ENCODE results near the gene SLC27A5.
"Not testable (repeated sequence)": the region's sequence is repeated elsewhere in the genome, so short reads cannot be mapped to it uniquely, and the experiment has no call there.

The SLC27A5 gene

DNA sequence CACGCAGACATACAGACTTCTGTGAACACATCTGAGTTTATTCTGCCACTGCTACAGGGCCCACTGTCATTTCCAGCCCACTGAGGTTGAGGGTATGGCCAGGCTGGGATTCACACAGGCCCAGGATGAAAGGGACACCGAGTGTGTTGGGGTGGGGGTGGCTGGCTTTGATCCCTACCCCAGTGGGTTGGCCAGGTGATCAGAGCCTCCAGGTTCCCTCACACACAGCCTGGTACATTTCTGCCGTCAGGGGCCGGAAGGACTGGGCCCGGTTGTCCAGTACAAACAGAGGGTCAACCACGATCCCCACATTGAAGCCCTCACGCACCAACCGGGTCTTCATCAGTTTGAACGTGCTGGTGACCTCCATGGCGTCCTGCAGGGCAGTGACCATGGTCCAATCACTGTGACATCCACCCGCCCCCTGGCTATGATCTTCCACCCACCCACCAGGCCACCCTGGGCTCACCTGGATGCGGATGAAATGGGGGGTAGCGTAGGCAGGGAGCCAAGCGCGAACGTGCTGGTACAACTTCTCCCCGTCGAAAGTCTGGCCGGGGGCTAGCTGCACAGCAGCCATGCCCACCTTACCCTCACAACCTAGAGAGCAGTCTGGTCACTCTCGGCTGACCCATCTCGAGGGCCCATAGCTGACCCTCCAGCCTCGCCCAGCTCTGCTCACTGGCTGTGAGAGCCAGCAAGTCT lies 13.3 kb downstream of the SLC27A5 start:
- no peak for DNase-seq (ENCODE audit: low read depth in 2 of 2)

DNA sequence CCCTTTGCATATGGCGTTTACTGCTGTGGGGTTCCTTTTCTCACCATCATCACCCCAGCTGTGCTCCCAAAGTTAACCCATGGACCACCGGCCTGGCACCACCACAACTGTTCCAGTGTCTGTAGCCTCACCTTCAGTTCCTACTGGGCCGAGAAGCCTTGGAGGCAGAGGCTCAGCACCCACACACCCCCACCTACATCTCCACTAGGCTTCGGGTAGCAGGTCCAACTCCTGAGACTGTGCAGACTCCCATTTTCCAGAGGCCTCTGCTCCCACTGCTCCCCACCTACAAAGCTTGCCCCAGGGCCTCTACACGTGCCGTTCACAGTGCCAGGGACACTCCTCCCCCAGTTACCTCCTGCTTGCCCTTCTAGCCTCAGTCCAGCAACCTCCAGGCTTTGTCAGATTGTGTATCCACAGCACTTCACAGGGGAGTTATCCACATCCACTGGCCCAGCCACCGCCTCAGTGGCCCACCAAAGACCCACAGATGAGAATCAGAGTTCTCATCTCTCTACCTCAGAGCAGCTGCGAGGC lies 14.1 kb downstream of the SLC27A5 start:
- DNase-seq (ENCODE audit: low read depth in 2 of 2): no peak

GRCh38 chr19:58492265-58492664 lies 19.5 kb downstream of the SLC27A5 start:
- DNase-seq (ENCODE audit: low read depth in 2 of 2): no peak

DNA sequence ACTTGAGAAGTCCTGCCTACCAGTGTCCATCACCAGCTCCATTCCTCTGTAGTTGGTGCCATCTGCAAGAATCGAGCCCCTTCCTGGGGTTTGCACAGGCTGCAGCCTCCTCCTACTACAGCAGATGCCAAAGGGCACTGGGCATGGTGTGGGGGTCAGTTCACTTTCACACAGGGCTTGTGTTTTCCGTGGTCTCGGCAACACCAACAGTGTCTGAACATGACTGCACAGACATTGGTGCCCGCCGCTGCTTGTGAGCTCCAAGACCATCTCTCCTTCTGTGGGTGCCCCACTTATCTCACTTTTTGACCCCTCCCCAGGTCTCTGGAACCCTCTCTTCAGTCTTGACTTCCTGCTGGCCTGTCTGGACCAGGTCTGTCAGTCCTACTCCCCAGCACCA lies 20.4 kb downstream of the SLC27A5 start:
- DNase-seq (ENCODE audit: low read depth in 2 of 2): no peak

DNA sequence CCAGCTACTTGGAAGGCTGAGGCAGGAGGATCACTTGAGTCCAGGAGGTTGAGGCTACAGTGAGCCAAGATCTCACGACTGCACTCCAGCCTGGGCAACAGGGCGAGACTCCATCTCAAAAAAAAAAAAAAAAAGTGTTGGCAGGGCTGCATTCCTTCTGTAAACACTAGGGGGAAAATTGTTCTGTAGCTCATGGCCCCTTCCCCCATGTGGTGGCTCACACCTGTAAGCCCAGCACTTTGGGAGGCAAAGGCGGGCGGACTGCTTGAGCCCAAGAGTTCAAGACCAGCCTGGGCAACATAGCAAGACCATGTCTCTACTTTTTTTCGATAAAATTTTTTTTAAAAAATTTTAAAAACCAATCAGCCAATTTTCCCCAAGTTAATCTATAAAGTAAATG lies 27.4 kb downstream of the SLC27A5 start:
- not testable (repeated sequence) for DNase-seq (ENCODE audit: low read depth in 2 of 2)

- no peak for DNase-seq (ENCODE audit: low read depth in 2 of 2)
These were observed 28.0 kb downstream of the SLC27A5 start for GRCh38 chr19:58483776-58484175.

DNA sequence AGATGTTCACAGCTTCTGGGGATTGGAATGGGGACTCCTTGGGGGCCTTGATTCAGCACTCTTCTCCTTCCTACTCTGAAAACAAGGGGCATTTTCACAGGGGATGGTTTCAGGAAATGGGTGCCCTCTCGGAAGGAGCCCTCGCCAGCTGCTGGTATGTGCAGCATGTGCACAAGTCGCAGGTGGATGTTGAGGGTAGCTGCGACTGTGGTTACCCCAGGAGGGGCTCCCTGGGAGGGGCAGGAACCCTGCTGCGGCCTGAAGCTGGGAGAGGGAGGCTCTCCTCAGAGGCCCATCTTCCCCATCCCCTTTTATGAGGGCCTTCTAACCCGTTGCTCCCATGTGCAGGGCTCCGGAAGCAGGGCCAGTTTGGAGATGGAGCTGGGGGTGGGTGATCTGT lies 29.4 kb downstream of the SLC27A5 start:
- DNase-seq (ENCODE audit: low read depth in 2 of 2): no peak

- no peak for DNase-seq (ENCODE audit: low read depth in 2 of 2)
These were observed 31.0 kb downstream of the SLC27A5 start for GRCh38 chr19:58480831-58481230.

GRCh38 chr19:58480481-58480830 lies 31.3 kb downstream of the SLC27A5 start:
- DNase-seq (ENCODE audit: low read depth in 2 of 2): no peak

DNA sequence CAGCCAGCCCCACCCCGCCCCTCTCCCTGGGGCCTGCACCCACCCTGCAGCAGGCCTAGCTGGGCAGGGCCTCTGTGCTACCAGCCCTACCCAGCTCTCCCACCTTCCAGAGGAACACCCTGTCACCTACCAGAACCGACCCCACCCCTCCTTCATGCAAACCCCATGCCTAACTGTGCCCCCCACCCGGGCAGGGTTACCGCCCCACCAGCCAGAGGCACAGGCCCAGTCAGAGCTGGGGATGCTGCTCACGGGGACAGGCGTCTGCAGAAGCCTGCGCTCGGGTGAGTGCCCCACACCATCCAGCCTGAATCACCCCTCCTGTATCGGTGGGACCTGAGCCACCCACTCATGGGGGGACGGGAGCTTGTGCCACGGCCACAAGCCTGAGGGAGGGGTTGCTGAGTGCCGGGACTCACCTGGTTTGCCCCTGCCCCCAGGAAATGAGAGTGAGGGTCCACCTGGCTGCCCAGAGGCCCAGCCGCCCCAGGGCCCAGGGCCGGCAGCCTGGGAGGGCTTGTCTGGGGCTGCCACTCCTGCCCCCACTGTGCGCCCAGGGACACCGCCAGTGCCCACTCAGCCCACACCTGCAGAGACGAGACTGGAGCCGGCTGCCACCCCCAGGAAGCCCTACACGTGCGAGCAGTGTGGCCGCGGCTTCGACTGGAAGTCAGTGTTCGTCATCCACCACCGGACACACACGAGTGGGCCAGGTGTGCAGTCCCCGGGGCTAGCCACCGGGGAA lies 31.9 kb downstream of the SLC27A5 start:
- no peak for DNase-seq (ENCODE audit: low read depth in 2 of 2)

- DNase-seq (ENCODE audit: low read depth in 2 of 2): no peak
These were observed 32.5 kb downstream of the SLC27A5 start for GRCh38 chr19:58479303-58479702.

- no peak for DNase-seq (ENCODE audit: low read depth in 2 of 2)
These were observed 33.9 kb downstream of the SLC27A5 start for GRCh38 chr19:58477871-58478270.

DNA sequence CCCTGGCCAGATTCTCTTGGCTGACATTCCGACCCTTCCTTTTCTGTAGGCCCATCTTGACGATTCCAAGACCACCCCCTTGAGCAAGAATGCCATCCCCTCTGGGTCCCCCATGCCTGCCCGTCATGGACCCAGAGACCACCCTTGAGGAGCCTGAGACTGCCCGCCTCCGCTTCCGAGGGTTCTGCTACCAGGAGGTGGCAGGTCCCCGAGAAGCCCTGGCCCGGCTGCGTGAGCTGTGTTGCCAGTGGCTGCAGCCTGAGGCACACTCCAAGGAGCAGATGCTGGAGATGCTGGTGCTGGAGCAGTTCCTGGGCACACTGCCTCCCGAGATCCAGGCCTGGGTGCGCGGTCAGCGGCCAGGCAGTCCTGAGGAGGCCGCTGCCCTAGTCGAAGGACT lies 34.7 kb downstream of the SLC27A5 start:
- no peak for DNase-seq (ENCODE audit: low read depth in 2 of 2)

DNA sequence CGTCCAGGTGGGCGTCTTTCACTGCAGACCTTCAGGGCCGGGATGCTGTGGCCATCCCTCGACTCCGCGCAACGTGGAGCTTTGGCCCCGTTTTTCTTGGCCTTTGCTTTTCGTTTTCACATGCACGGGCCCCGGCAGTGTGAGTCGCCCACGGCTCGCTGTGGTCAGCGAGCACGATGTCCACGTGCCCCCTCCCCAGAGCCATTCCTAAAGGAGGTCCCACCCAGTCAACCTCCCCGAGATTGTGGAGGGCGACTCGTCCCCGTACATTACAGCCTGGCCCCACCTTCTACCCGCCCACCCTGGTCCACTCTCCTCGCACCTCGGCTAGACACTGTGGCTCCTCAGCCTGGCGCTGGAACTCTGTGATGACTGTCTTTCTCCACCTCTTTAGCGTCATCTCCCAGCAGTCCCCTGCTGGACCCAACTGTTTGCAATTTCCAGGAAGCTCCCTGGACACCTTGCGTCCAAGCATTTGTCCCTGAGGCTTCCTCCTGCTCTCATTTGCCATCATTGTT lies 35.2 kb downstream of the SLC27A5 start:
- no peak for DNase-seq (ENCODE audit: low read depth in 2 of 2)

GRCh38 chr19:58475714-58476497 lies 35.9 kb downstream of the SLC27A5 start, which contains the start of gene ZNF446:
Gene ZNF446, plus strand, starts transcription at chr19:58476352. Its CDS starts 867 bp downstream, at chr19:58477219.
- peak; percentile 91 for DNase-seq (ENCODE audit: low read depth in 2 of 2)

GRCh38 chr19:58474997-58475713 lies 36.6 kb downstream of the SLC27A5 start:
- DNase-seq (ENCODE audit: low read depth in 2 of 2): no peak

DNA sequence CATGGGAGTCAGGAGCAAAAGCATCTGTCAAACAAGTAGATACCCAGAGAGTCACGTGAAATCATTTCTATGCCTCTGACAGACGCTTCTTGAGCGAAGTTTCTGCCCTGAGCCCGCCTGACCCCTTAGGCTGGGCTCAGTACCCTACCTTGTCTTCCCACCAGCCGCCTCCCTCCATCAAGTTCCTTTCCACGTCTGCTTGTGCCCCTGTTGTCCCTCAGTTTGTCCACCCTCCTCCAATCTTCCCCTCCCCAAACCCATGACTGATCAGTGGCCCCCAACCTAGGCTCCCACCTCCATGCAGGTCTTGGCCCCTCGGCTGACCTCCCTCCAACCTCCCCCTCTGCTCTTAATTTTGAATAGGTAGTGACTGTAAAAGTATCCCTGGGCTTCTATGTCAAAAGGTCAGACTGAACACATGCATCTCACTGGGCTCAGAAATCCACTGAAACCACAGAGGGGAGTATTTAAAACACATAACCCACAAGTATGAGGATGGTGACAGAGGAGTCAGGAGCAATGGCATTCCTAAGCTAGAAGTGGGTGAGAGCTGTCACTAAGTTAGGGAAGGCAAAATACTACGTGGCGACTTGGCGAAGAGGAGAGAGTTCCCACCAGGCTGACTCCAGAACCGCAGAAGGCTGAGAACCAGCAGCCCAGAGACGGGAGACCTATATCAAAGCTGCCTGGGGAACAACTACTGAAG lies 37.3 kb downstream of the SLC27A5 start:
- no peak for DNase-seq (ENCODE audit: low read depth in 2 of 2)

- no peak for DNase-seq (ENCODE audit: low read depth in 2 of 2)
These were observed 38.0 kb downstream of the SLC27A5 start for GRCh38 chr19:58473775-58474174.

GRCh38 chr19:58471736-58472135 lies 40.1 kb downstream of the SLC27A5 start:
- DNase-seq (ENCODE audit: low read depth in 2 of 2): no peak

DNA sequence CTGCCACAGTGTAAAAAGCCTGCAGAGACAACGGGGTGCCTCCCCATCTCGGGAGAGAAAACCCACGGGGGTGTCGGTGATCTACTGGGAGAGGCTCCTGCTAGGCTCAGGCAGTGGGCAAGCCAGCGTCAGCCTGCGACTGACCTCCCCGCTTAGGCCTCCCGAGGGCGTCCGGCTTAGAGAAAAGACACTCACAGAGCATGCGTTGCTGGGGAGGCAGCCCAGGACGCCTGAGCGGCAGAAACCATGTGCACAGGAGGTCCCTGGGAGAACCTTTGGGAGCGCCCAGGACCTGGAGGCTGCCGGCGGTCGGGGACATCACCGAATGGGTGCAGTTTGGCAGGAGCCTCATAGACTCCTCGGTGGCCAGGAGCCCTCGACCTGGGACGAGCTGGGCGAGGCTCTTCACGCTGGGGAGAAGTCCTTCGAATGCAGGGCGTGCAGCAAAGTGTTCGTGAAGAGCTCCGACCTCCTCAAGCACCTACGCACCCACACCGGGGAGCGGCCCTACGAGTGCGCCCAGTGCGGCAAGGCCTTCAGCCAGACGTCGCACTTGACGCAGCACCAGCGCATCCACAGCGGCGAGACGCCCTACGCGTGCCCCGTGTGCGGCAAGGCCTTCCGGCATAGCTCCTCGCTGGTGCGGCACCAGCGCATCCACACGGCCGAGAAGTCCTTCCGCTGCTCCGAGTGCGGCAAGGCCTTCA lies 40.8 kb downstream of the SLC27A5 start:
- not testable (repeated sequence) for DNase-seq (ENCODE audit: low read depth in 2 of 2)

Measured in stimulated activated CD8-positive, alpha-beta memory T cell treated with anti-CD3 and anti-CD28 coated beads, Interleukin-2, amount 100 ng/mL, for 48 hours (primary cell).